ENCODE measurements around the gene COL6A2.

DNA sequence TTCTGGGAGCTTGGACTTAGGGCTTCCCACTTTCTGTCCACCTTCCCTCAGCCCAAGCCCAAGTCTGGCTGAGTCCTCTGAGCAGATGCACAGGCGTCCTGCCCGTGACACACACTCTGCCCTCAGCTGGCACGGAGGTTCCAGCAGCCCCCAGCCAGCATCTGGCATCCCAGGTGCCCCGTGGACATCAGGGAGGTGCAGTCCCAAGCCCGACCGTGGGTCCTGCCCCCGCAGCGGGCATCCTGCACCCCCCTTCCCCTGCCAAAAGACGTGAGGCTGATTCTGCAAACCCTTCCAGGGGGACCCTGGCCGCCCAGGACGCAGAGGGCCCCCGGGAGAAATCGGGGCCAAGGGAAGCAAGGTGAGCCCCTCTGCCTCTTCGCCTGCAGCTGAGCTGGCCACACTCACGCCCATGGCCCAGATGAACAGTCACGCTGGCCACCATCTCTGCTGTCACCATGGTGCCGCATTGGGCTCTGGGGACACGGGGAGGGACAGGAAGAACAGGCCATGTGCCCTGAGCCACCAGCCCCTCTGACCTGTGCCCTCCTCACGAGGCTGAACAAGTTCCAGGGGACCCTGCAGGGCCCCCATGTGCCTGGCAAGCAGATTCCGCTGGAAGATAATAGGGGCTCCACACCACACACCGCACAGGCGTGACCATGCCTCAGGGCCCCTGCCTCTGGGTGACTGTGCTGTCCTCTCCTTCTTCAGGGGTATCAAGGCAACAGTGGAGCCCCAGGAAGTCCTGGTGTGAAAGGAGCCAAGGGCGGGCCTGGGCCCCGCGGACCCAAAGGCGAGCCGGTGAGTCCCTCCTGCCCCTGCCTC lies 20.6 kb downstream of the COL6A2 start:
- TF ChIP-seq, protein P1, sequence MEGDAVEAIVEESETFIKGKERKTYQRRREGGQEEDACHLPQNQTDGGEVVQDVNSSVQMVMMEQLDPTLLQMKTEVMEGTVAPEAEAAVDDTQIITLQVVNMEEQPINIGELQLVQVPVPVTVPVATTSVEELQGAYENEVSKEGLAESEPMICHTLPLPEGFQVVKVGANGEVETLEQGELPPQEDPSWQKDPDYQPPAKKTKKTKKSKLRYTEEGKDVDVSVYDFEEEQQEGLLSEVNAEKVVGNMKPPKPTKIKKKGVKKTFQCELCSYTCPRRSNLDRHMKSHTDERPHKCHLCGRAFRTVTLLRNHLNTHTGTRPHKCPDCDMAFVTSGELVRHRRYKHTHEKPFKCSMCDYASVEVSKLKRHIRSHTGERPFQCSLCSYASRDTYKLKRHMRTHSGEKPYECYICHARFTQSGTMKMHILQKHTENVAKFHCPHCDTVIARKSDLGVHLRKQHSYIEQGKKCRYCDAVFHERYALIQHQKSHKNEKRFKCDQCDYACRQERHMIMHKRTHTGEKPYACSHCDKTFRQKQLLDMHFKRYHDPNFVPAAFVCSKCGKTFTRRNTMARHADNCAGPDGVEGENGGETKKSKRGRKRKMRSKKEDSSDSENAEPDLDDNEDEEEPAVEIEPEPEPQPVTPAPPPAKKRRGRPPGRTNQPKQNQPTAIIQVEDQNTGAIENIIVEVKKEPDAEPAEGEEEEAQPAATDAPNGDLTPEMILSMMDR (IDR thresholded peaks at IDR 0.05): no peak
- TF ChIP-seq EZH2phosphoT487 (IDR thresholded peaks at IDR 0.05): no peak

Measured in neural progenitor cell (in vitro differentiated cells).